ENCODE data around the gene HIVEP2. TPM values are rescaled to one million over a fixed set of nuclear protein-coding genes. Genes with fewer than 3 reads are reported as not detected.

HIVEP2 gene
- polyA plus RNA-seq, 2 of the 4 experiments (the other 2 are of a cell fraction), result 2.2 to 2.6 TPM

DNA sequence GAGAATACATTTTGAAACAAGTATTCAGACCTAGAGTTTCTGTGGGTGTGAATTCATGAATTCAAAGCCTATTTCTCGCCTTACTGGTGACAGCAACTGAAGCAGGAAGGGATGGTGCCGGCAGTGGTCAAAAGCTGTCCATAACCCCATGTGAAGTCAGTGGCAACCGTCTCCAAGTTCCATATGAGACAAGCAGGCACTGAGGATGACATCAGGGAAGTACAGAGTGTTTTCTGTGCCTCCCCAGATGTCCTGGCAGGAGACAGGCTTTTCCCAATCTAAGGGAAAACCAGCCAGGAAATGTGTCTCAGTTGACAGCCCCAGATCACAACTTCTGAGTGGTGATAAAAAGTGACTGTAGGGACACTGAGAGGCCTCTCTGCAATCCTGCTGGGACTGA, 66.6 kb downstream of the HIVEP2 start:
- ChIA-PET POLR2A (no interaction called here), CTCF (no interaction called here)
- WGBS (ENCODE audit: missing lambda C conversion rate), result 86% methylated on average over 3 of the region's 3 CpGs
- DNase-seq (ENCODE audit: low read depth in 1 of 2, low spot score in 1 of 2) (no peak), ATAC-seq (no peak), FAIRE-seq (no peak)
- H3K27ac ChIP-seq, result no peak overlapping the region
- TF ChIP-seq HDAC2 (IDR thresholded peaks at IDR 0.05) (no peak), SMC3 (IDR thresholded peaks at IDR 0.05) (no peak), FOSL2 (IDR thresholded peaks at IDR 0.05) (no peak), FOSL2 (CRISPR knock-in tag; IDR thresholded peaks at IDR 0.05) (no peak), POLR2AphosphoS2 (conservative IDR thresholded peaks at IDR 0.05; ENCODE audit: low read length) (no peak), PHF8 (IDR thresholded peaks at IDR 0.05; ENCODE audit: borderline replicate concordance, low read depth) (no peak), HOXA7 (CRISPR knock-in tag; IDR thresholded peaks at IDR 0.05) (no peak), CHD2 (IDR thresholded peaks at IDR 0.05; ENCODE audit: low read length, partially characterized antibody) (no peak), EHMT2 (IDR thresholded peaks at IDR 0.05; ENCODE audit: low read depth) (no peak), BCL3 (IDR thresholded peaks at IDR 0.05) (no peak), REST (IDR thresholded peaks at IDR 0.05) (no peak), SREBF2 (IDR thresholded peaks at IDR 0.05) (no peak), NFE2L2 (conservative IDR thresholded peaks at IDR 0.05; ENCODE audit: low read length) (no peak), ZNF302 (CRISPR knock-in tag; IDR thresholded peaks at IDR 0.05) (no peak), NPAS2 (CRISPR knock-in tag; IDR thresholded peaks at IDR 0.05; ENCODE audit: borderline replicate concordance) (no peak), ZC3H11A (IDR thresholded peaks at IDR 0.05) (no peak), HES2 (IDR thresholded peaks at IDR 0.05) (no peak), ZFP36 (IDR thresholded peaks at IDR 0.05; ENCODE audit: borderline replicate concordance, partially characterized antibody) (no peak)
- TF ChIP-seq, protein P1, sequence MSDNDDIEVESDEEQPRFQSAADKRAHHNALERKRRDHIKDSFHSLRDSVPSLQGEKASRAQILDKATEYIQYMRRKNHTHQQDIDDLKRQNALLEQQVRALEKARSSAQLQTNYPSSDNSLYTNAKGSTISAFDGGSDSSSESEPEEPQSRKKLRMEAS (IDR thresholded peaks at IDR 0.05), result no peak
- H3K4me2 ChIP-seq, result no peak overlapping the region
- peaks cover 9% of the 10 kb centered on the region; the same call in 2 of the 3 replicates for H3K4me1 ChIP-seq
- no peak overlapping the region for H3K4me3 ChIP-seq
- no peaks in the 10 kb centered on the region for H3K9me3 ChIP-seq

GRCh38 chr6:142874676-142875075, 70.3 kb downstream of the HIVEP2 start:
- ATAC-seq (peak in 1 of 2 experiments; percentile 29; a peak in 1 of 6 replicates), DNase-seq (ENCODE audit: low read depth in 1 of 2, low spot score in 1 of 2) (no peak), FAIRE-seq (no peak)
- no peak overlapping the region for H3K27ac ChIP-seq
- POLR2A ChIA-PET, result no interaction called here
- CTCF ChIA-PET, result interaction anchor here (0.6 kb wide), 1 partner anchor 527 kb away, joined by 3 read pairs; no protein-coding TSS in a partner anchor
- WGBS (ENCODE audit: missing lambda C conversion rate), result 5% methylated on average over 1 of the region's 1 CpG
- H3K4me2 ChIP-seq, result 0 out of 3 replicates have a peak overlapping the region, but pooled peaks have one; percentile 16
- H3K4me1 ChIP-seq, result peaks cover 28% of the 10 kb centered on the region
- no peaks in the 10 kb centered on the region for H3K9me3 ChIP-seq
- H3K4me3 ChIP-seq, result no peak overlapping the region
- TF ChIP-seq ELK1 (IDR thresholded peaks at IDR 0.05; ENCODE audit: low read depth, low read length) (no peak), JUNB (IDR thresholded peaks at IDR 0.05) (no peak), HOXB5 (CRISPR knock-in tag; IDR thresholded peaks at IDR 0.05) (no peak), CTCF (IDR thresholded peaks at IDR 0.05) (no peak), FOSB (CRISPR knock-in tag; IDR thresholded peaks at IDR 0.05) (no peak), HEYL (CRISPR knock-in tag; IDR thresholded peaks at IDR 0.05) (no peak), PHF8 (IDR thresholded peaks at IDR 0.05; ENCODE audit: borderline replicate concordance, low read depth) (no peak), POLR2A (IDR thresholded peaks at IDR 0.05; ENCODE audit: low read length) (no peak), E2F6 (IDR thresholded peaks at IDR 0.05; ENCODE audit: borderline replicate concordance, low read depth) (no peak), POLR2AphosphoS2 (conservative IDR thresholded peaks at IDR 0.05; ENCODE audit: low read length) (no peak), CHD4 (IDR thresholded peaks at IDR 0.05; ENCODE audit: borderline replicate concordance) (no peak), KDM1A (IDR thresholded peaks at IDR 0.05; ENCODE audit: low read depth) (no peak), ZNF302 (CRISPR knock-in tag; IDR thresholded peaks at IDR 0.05) (no peak), CEBPB (IDR thresholded peaks at IDR 0.05) (no peak), MAZ (IDR thresholded peaks at IDR 0.05; ENCODE audit: borderline replicate concordance, low read depth, low read length) (no peak)
- TF ChIP-seq, protein P1 (IDR thresholded peaks at IDR 0.05), result no peak
